PC-9 (cell line): ENCODE measurements around the gene SLC25A26. TPM values are rescaled to one million over a fixed set of nuclear protein-coding genes. Genes with fewer than 3 reads are reported as not detected.

Experiments used
- BruUV-seq: library from RNA; stranded (reverse); fragments of 400-500 nt; replicated peaks from 2 replicates; lab custom pipeline; 2021; lab: Mats Ljungman, UMichigan
- CTCF ChIA-PET: fragments of 300-600 bp; sonication (Branson Sonifier 250); formaldehyde crosslinking; loops from one replicate; lab custom pipeline; 2022; ENCODE audit warnings: antibody characterized with exemption; lab: Charles Lee
- POLR2A ChIA-PET: fragments of 300-600 bp; sonication (Branson Sonifier 250); formaldehyde crosslinking; loops from one replicate; lab custom pipeline; 2022; ENCODE audit warnings: antibody characterized with exemption; ENCODE audit not compliant: unreplicated experiment; lab: Charles Lee
- DNase-seq, 2 experiments: peaks; one replicate each; pipeline versions ENCODE4 v3.0.0 to v3.0.0-alpha.2; 2015 to 2022; ENCODE audit warnings: mixed read lengths in 1 of 2
- H2AFZ ChIP-seq: fragments of 200-600 bp; sonication (generic); 2 replicates; pipeline ENCODE4 v1.8.1; 2017; ENCODE audit warnings: antibody characterized with exemption
- H3F3A ChIP-seq: fragments of 200-600 bp; sonication (generic); 2 replicates; pipeline ENCODE4 v1.8.1; 2017; ENCODE audit warnings: antibody characterized with exemption, mild to moderate bottlenecking, low read depth; ENCODE audit not compliant: insufficient read depth
- H3K27ac ChIP-seq: fragments of 200-600 bp; sonication (generic); 2 replicates; pipeline ENCODE4 v1.6.1; 2016; ENCODE audit warnings: mixed run types
- H3K27me3 ChIP-seq: fragments of 200-600 bp; sonication (generic); 2 replicates; pipeline ENCODE4 v1.6.1; 2016; ENCODE audit warnings: low read depth, mixed run types; ENCODE audit not compliant: insufficient read depth
- H3K36me3 ChIP-seq: fragments of 200-600 bp; sonication (generic); 2 replicates; pipeline ENCODE4 v1.6.1; 2016; ENCODE audit warnings: low read depth, mixed run types
- H3K4me1 ChIP-seq: fragments of 200-600 bp; sonication (generic); replicated peaks from 2 replicates; pipeline ENCODE4 v1.6.1; 2016; ENCODE audit warnings: mixed run types; ENCODE audit not compliant: insufficient read depth
- H3K4me2 ChIP-seq: fragments of 200-600 bp; sonication (generic); 2 replicates; pipeline ENCODE4 v1.6.1; 2017; ENCODE audit warnings: mixed run types
- H3K4me3 ChIP-seq: fragments of 200-600 bp; sonication (generic); 2 replicates; pipeline ENCODE4 v1.6.1; 2016; ENCODE audit warnings: mixed run types
- H3K79me2 ChIP-seq: fragments of 200-600 bp; sonication (generic); 2 replicates; pipeline ENCODE4 v1.6.1; 2017; ENCODE audit warnings: low read depth, mixed run types
- H3K9me2 ChIP-seq: fragments of 200-600 bp; sonication (generic); 2 replicates; pipeline ENCODE4 v1.8.1; 2017; ENCODE audit warnings: mild to moderate bottlenecking; ENCODE audit not compliant: insufficient read depth
- H3K9me3 ChIP-seq: fragments of 200-600 bp; sonication (generic); 2 replicates; pipeline ENCODE4 v1.8.1; 2016; ENCODE audit warnings: low read depth; ENCODE audit not compliant: insufficient read depth
- H4K20me1 ChIP-seq: fragments of 200-600 bp; sonication (generic); 2 replicates; pipeline ENCODE4 v1.8.1; 2017; ENCODE audit not compliant: insufficient read depth
- EZH2 ChIP-seq: fragments of 200-600 bp; sonication (generic); IDR thresholded peaks from 2 replicates; pipeline ENCODE4 v1.8.0; 2017; ENCODE audit warnings: antibody characterized with exemption, low read depth
- intact Hi-C: fragments of 100-400 bp; cut with micrococcal nuclease; formaldehyde crosslinking; loops from one replicate; pipeline ENCODE4 v1.10.0; 2022; ENCODE audit not compliant: unreplicated experiment
- total RNA-seq: library from RNA; stranded (reverse); gene quantifications from 2 replicates; pipeline ENCODE4 v1.2.3, GENCODE V29; 2021
- TF ChIP-seq, protein P1 (sequence below): fragments of 200-600 bp; sonication (generic); conservative IDR thresholded peaks from 2 replicates; pipeline ENCODE4 v1.6.1; 2017; ENCODE audit warnings: mixed run types, antibody characterized with exemption, mild to moderate bottlenecking, moderate library complexity

Gene SLC25A26
- total RNA-seq, 1 experiment from 2014 or later, result 20.8 TPM

DNA sequence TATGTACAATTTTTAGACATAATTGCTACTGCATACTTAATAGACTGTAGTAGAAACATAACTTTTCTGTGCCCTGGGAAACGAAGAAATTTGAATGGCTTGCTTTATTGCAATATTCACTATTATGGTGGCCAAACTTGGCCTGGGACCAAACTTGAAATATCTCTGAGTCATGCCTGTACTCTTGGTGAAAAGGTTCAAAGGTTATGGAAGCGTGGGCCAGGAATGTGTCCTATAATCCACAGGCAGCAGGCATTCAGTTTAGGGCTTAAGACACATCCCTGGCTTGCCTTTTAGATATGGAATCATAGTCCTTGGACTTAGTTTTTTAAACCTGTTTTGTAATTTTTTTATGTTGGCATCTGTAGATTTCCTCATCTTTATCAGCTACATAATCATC, 155.8 kb downstream of the SLC25A26 start:
- no peak overlapping the region for H3K4me3 ChIP-seq
- TF ChIP-seq EZH2, result no peak
- TF ChIP-seq, protein P1, sequence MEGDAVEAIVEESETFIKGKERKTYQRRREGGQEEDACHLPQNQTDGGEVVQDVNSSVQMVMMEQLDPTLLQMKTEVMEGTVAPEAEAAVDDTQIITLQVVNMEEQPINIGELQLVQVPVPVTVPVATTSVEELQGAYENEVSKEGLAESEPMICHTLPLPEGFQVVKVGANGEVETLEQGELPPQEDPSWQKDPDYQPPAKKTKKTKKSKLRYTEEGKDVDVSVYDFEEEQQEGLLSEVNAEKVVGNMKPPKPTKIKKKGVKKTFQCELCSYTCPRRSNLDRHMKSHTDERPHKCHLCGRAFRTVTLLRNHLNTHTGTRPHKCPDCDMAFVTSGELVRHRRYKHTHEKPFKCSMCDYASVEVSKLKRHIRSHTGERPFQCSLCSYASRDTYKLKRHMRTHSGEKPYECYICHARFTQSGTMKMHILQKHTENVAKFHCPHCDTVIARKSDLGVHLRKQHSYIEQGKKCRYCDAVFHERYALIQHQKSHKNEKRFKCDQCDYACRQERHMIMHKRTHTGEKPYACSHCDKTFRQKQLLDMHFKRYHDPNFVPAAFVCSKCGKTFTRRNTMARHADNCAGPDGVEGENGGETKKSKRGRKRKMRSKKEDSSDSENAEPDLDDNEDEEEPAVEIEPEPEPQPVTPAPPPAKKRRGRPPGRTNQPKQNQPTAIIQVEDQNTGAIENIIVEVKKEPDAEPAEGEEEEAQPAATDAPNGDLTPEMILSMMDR, result no peak
- no peaks in the 10 kb centered on the region for H3K36me3 ChIP-seq
- no peaks in the 10 kb centered on the region for H3K9me2 ChIP-seq
- no TSS peak for BruUV-seq
- ChIA-PET CTCF (no interaction called here), POLR2A (no interaction called here)
- DNase-seq, result no peak
- H3K4me2 ChIP-seq, result no peak overlapping the region
- H3K9me3 ChIP-seq, result no peaks in the 10 kb centered on the region
- H3K27me3 ChIP-seq, result no peaks in the 10 kb centered on the region
- intact Hi-C loops, result no loop called here
- H4K20me1 ChIP-seq, result no peaks in the 10 kb centered on the region
- H3K27ac ChIP-seq, result no peak overlapping the region
- H3K79me2 ChIP-seq, result no peaks in the 10 kb centered on the region
- no peaks in the 10 kb centered on the region for H3F3A ChIP-seq
- H2AFZ ChIP-seq, result no peak overlapping the region
- no peaks in the 10 kb centered on the region for H3K4me1 ChIP-seq

DNA sequence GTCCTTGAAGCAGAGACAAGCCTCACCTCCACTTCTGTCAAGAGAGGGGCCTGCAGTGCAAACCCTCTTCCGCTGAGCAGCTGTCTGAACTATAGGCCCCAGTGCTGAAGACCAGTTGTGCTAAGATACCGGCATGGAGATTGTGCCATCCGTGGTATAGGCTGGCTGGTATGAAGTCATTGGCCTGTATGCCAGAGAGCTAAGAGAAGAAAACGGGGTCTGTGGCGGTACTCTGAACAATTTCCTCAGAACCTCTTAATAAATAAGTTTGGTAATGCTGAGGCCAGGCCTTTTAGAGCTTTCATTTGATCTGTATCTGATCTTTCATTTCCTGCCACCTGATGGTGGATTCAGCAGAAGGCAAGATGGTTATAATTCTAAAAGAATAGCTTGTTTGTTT, 157.0 kb downstream of the SLC25A26 start:
- no TSS peak for BruUV-seq
- CTCF ChIA-PET, result no interaction called here
- Histone ChIP-seq H3K4me3 (no peak overlapping the region), H3K9me3 (no peaks in the 10 kb centered on the region), H3K27ac (no peak overlapping the region), H3F3A (no peaks in the 10 kb centered on the region), H3K9me2 (no peaks in the 10 kb centered on the region), H3K36me3 (no peaks in the 10 kb centered on the region), H3K4me2 (no peak overlapping the region), H3K4me1 (no peaks in the 10 kb centered on the region), H4K20me1 (no peaks in the 10 kb centered on the region), H3K79me2 (no peaks in the 10 kb centered on the region), H3K27me3 (no peaks in the 10 kb centered on the region), H2AFZ (no peak overlapping the region)
- intact Hi-C loops, result no loop called here
- POLR2A ChIA-PET, result no interaction called here
- no peak for DNase-seq
- TF ChIP-seq, protein P1, result no peak
- no peak for TF ChIP-seq EZH2

DNA sequence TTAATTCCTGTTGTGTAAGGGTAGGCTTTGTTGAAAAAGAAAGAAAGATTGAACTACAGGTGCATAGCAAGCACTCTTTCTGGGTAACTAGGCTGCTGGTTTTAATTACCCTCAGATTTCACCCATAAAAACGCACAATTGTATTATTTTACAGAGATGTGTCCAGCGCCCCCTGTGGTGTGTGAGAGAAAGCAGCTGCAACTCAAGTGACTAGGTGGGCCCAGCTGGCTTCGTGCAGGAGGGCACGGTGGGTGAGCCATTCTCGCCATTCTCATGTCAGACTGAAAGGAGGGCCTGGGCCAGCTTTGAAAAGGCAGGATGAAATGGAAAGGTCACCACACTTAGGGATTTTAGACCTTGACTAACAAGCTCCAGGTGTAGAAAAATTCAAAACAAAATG, 157.5 kb downstream of the SLC25A26 start:
- no peaks in the 10 kb centered on the region for H4K20me1 ChIP-seq
- no peaks in the 10 kb centered on the region for H3F3A ChIP-seq
- no peak for DNase-seq
- no peaks in the 10 kb centered on the region for H3K27me3 ChIP-seq
- BruUV-seq, result no TSS peak
- ChIA-PET POLR2A (no interaction called here), CTCF (no interaction called here)
- H3K4me1 ChIP-seq, result no peaks in the 10 kb centered on the region
- no peaks in the 10 kb centered on the region for H3K9me3 ChIP-seq
- no peak for TF ChIP-seq EZH2
- TF ChIP-seq, protein P1, result peak; percentile 45; the same call in 1 of the 2 replicates
- intact Hi-C loops, result no loop called here
- H3K36me3 ChIP-seq, result no peaks in the 10 kb centered on the region
- no peaks in the 10 kb centered on the region for H3K9me2 ChIP-seq
- no peak overlapping the region for H3K4me3 ChIP-seq
- H2AFZ ChIP-seq, result no peak overlapping the region
- H3K79me2 ChIP-seq, result no peaks in the 10 kb centered on the region
- H3K27ac ChIP-seq, result no peak overlapping the region
- H3K4me2 ChIP-seq, result no peak overlapping the region
